B cell (primary cell): ENCODE results near the gene PSD4.

ENCODE experiments used
- CTCF ChIP-seq: fragments of 200-600 bp; IDR thresholded peaks from one replicate; pipeline ENCODE4 v1.8.0; 2022; ENCODE audit warnings: antibody characterized with exemption, mild to moderate bottlenecking
- EZH2 ChIP-seq: IDR thresholded peaks from 2 replicates; pipeline ENCODE4 v1.6.1; 2012; ENCODE audit warnings: borderline replicate concordance, low read depth, mild to moderate bottlenecking, moderate library complexity, low read length; ENCODE audit not compliant: insufficient read depth, poor library complexity, severe bottlenecking

- TF ChIP-seq CTCF (no peak), EZH2 (no peak)
Measured at GRCh38 chr2:113175042-113175628, 1.4 kb downstream of the PSD4 start.
